GM21723 (cell line): Measurements from ENCODE around the gene SUMO2.

Experiments
- ATAC-seq: cut with Tn5 transposase; IDR thresholded peaks from one replicate; pipeline ENCODE4 v1.9.1; 2021; ENCODE audit warnings: mild to moderate bottlenecking, moderate library complexity; ENCODE audit not compliant: unreplicated experiment

The SUMO2 gene

DNA sequence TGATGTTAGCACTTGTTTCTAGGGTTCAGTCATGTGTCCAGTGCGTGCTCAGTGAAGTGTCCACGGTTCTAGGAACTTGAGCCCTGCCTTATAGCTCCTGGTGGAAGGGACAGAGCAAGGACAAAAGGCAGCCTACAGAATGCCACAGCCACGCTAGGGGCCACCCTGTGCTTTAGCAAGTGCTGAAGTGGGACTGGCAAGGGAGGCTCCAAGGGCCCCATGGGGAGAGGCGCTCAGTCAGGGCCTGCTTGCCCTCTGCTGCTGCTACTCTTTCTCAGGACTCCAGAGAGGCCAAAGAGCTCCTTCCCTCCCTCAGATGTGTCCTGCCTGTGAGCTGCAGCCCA is 58.0 kb downstream of the SUMO2 start:
- ATAC-seq = no peak

DNA sequence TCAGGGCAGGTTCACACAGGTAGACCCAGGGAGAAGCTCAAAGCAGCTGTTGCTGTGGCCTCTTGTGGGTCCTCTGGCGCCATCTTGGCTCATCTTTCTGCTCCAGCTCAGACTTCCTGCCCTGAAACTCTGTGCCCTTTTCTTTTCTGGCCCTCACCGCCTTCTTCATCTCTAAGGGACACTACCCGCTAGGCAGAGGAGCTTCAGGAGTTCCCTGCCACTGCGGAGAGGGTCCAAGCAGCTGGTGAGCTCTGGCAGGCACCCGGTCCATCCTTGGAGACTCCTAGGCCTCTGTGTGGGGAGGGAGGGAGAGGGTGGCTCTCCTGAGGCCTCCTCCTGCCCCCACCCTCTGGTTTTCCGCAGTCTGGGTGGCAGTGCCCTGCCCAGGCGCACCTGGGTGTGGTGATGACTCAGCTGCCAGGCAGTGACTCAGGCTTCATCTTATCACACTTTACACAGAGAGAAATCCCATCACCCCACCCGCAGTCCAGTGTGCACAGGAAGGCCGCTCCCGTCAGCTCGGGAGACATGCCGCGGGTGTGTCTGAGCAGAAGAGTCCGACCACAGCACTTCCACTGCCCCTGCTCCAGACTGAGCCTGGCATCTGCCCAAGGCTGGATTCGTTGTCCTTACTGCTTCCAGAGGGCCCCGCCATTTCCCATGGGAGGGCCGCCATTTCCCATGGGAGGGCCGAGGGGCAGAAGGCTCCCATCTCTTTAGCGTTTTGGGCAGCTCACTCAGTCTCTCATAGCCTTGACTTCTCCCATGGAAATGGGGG is 58.5 kb downstream of the SUMO2 start:
- ATAC-seq = no peak

- no peak for ATAC-seq
These were observed 64.5 kb downstream of the SUMO2 start for GRCh38 chr17:75118307-75118706.

GRCh38 chr17:75116737-75117136 is 66.0 kb downstream of the SUMO2 start:
- ATAC-seq = no peak
